Muscle of leg (tissue), 16 donors: ENCODE measurements around the gene RYR1. TPM values are rescaled to one million over a fixed set of nuclear protein-coding genes. Genes with fewer than 3 reads are reported as not detected.

Experiments
- DNase-seq: peaks from one replicate; pipeline ENCODE4 v3.0.0; 2013
- H3K27ac ChIP-seq: one replicate; pipeline ENCODE4 v1.5.1; 2013; ENCODE audit warnings: mild to moderate bottlenecking, low read length, control low read depth
- H3K27me3 ChIP-seq: one replicate; pipeline ENCODE4 v1.6.1; 2013; ENCODE audit warnings: low read length; ENCODE audit not compliant: control insufficient read depth, insufficient read depth
- H3K36me3 ChIP-seq: one replicate; pipeline ENCODE4 v1.6.1; 2013; ENCODE audit warnings: low read length; ENCODE audit not compliant: control insufficient read depth, insufficient read depth
- H3K4me1 ChIP-seq: one replicate; pipeline ENCODE4 v1.6.1; 2013; ENCODE audit warnings: low read length; ENCODE audit not compliant: control insufficient read depth, insufficient read depth
- H3K4me3 ChIP-seq: one replicate; pipeline ENCODE4 v1.5.1; 2013; ENCODE audit warnings: low read length, control low read depth
- H3K9me3 ChIP-seq: replicated peaks from 2 replicates; pipeline ENCODE4 v1.6.1; 2013; ENCODE audit warnings: low read depth, low read length; ENCODE audit not compliant: control insufficient read depth
- WGBS: methylation state at CpG from one replicate; pipeline ENCODE4 v1.1.5; 2013; ENCODE audit warnings: missing lambda C conversion rate; ENCODE audit not compliant: insufficient coverage; 5-methylcytosine and 5-hydroxymethylcytosine counted together
- long read RNA-seq, 11 donors: transcript quantifications; one replicate each; lab custom pipeline, GENCODE V29; 2026
- polyA plus RNA-seq, 8 donors: library from polyadenylated mRNA; unstranded; fragments of 120-200 nt; gene quantifications; one replicate each; pipeline versions ENCODE4 v1.2.1 to v1.2.3, GENCODE V29; 2013; ENCODE audit warnings: inconsistent platforms in 1 of 8, low replicate concordance in 1 of 8; ENCODE audit not compliant: insufficient read length in 8 of 8, insufficient read depth in 1 of 8
- total RNA-seq: library from RNA; stranded (reverse); fragments of 120-200 nt; gene quantifications from one replicate; pipeline ENCODE4 v1.2.4, GENCODE V29; 2013

RYR1 gene
- total RNA-seq (145 TPM), polyA plus RNA-seq (100 to 1,000 TPM; 279 to 817 (median 513) TPM)
- long read RNA-seq, donor 1, partial matches to known transcripts: 59 of 59 reads
- long read RNA-seq, donor 1, other reads (novel, unspliced or antisense): 0 of 59 reads
- long read RNA-seq, donor 2, partial matches to known transcripts: 11 of 11 reads
- long read RNA-seq, donor 2, other reads (novel, unspliced or antisense): 0 of 11 reads
- long read RNA-seq, donor 3, partial matches to known transcripts: 349 of 349 reads
- long read RNA-seq, donor 3, other reads (novel, unspliced or antisense): 0 of 349 reads
- long read RNA-seq, donor 4, partial matches to known transcripts: 14 of 14 reads
- long read RNA-seq, donor 4, other reads (novel, unspliced or antisense): 0 of 14 reads
- long read RNA-seq, donor 5, partial matches to known transcripts: 116 of 116 reads
- long read RNA-seq, donor 5, other reads (novel, unspliced or antisense): 0 of 116 reads
- long read RNA-seq, donor 6, partial matches to known transcripts: 153 of 156 reads
- long read RNA-seq, donor 6, other reads (novel, unspliced or antisense): 0 of 156 reads
- long read RNA-seq, donor 7, partial matches to known transcripts: 56 of 57 reads
- long read RNA-seq, donor 7, other reads (novel, unspliced or antisense): 0 of 57 reads
- long read RNA-seq, donor 8, partial matches to known transcripts: 44 of 44 reads
- long read RNA-seq, donor 8, other reads (novel, unspliced or antisense): 0 of 44 reads
- long read RNA-seq, donor 9, partial matches to known transcripts: 144 of 144 reads
- long read RNA-seq, donor 9, other reads (novel, unspliced or antisense): 0 of 144 reads
- long read RNA-seq, donor 10, partial matches to known transcripts: 104 of 105 reads
- long read RNA-seq, donor 10, other reads (novel, unspliced or antisense): 0 of 105 reads
- long read RNA-seq, donor 11, partial matches to known transcripts: 115 of 115 reads
- long read RNA-seq, donor 11, other reads (novel, unspliced or antisense): 0 of 115 reads

- peak within 1 kb of the TSS; percentile 96 for H3K27ac ChIP-seq
- H3K27me3 ChIP-seq: peaks cover 5% of the 10 kb centered on the region
- H3K9me3 ChIP-seq: no peaks in the 10 kb centered on the region
- peaks cover 26% of the 10 kb centered on the region for H3K4me1 ChIP-seq
- H3K36me3 ChIP-seq: peaks cover 11% of the 10 kb centered on the region
- DNase-seq: peak; percentile 85
- H3K4me3 ChIP-seq: peak within 1 kb of the TSS; percentile 74
- 0% methylated on average over 8 of the region's 20 CpGs for WGBS
Measured at GRCh38 chr19:38433268-38433733, at the start of gene RYR1. Gene RYR1 (plus strand): TSS chr19:38433691. CDS start chr19:38433830, 139 bp downstream.

GRCh38 chr19:38383743-38384142 lies 49.7 kb upstream of the RYR1 start:
- no CpG with 5 or more reads among the region's 2 CpGs for WGBS
- peaks cover 62% of the 10 kb centered on the region for H3K36me3 ChIP-seq
- peaks cover 27% of the 10 kb centered on the region for H3K4me1 ChIP-seq

GRCh38 chr19:38384209-38385027 lies 49.1 kb upstream of the RYR1 start:
- 78% methylated on average over 8 of the region's 10 CpGs for WGBS
- Histone ChIP-seq H3K36me3 (peaks cover 55% of the 10 kb centered on the region), H3K4me3 (no peak overlapping the region), H3K27ac (no peak overlapping the region), H3K4me1 (peaks cover 32% of the 10 kb centered on the region), H3K9me3 (no peaks in the 10 kb centered on the region), H3K27me3 (peaks cover 65% of the 10 kb centered on the region)
- no peak for DNase-seq

More at GRCh38 chr19:38383743-38384142, 49.7 kb upstream of the RYR1 start:
- H3K9me3 ChIP-seq: no peaks in the 10 kb centered on the region
- peaks cover 58% of the 10 kb centered on the region for H3K27me3 ChIP-seq
- no peak overlapping the region for H3K27ac ChIP-seq
- DNase-seq: no peak
- no peak overlapping the region for H3K4me3 ChIP-seq

- no peak overlapping the region for H3K27ac ChIP-seq
- H3K4me3 ChIP-seq: no peak overlapping the region
- WGBS: 57% methylated on average over 34 of the region's 40 CpGs
- no peak for DNase-seq
- peaks cover 32% of the 10 kb centered on the region for H3K4me1 ChIP-seq
- no peaks in the 10 kb centered on the region for H3K9me3 ChIP-seq
- peaks cover 50% of the 10 kb centered on the region for H3K36me3 ChIP-seq
- H3K27me3 ChIP-seq: peaks cover 73% of the 10 kb centered on the region
Measured at GRCh38 chr19:38385057-38385803, 48.3 kb upstream of the RYR1 start.

GRCh38 chr19:38385804-38386257 lies 47.7 kb upstream of the RYR1 start:
- WGBS: 22% methylated on average over 35 of the region's 40 CpGs
- Histone ChIP-seq H3K27me3 (peaks cover 79% of the 10 kb centered on the region), H3K4me1 (peaks cover 32% of the 10 kb centered on the region), H3K9me3 (no peaks in the 10 kb centered on the region), H3K27ac (no peak overlapping the region), H3K4me3 (no peak overlapping the region), H3K36me3 (peaks cover 43% of the 10 kb centered on the region)
- DNase-seq: no peak

- H3K4me3 ChIP-seq: no peak overlapping the region
Measured at GRCh38 chr19:38386300-38386970, 47.1 kb upstream of the RYR1 start.

GRCh38 chr19:38386971-38387549 lies 46.4 kb upstream of the RYR1 start:
- WGBS: 3% methylated on average over 36 of the region's 36 CpGs
- H3K36me3 ChIP-seq: peaks cover 31% of the 10 kb centered on the region
- H3K9me3 ChIP-seq: no peaks in the 10 kb centered on the region
- DNase-seq: peak; percentile 43
- no peak overlapping the region for H3K4me3 ChIP-seq
- no peak overlapping the region for H3K27ac ChIP-seq
- peaks cover 88% of the 10 kb centered on the region for H3K27me3 ChIP-seq
- H3K4me1 ChIP-seq: peaks cover 32% of the 10 kb centered on the region

More at GRCh38 chr19:38386300-38386970, 47.1 kb upstream of the RYR1 start:
- Histone ChIP-seq H3K27me3 (peaks cover 82% of the 10 kb centered on the region), H3K4me1 (peaks cover 32% of the 10 kb centered on the region), H3K36me3 (peaks cover 37% of the 10 kb centered on the region), H3K9me3 (no peaks in the 10 kb centered on the region), H3K27ac (no peak overlapping the region)
- 16% methylated on average over 60 of the region's 61 CpGs for WGBS
- DNase-seq: no peak

GRCh38 chr19:38387550-38388348 lies 45.7 kb upstream of the RYR1 start, which contains the start of gene GGN:
Gene GGN (minus strand): TSS chr19:38388034. CDS start chr19:38387261, 773 bp downstream.
- Histone ChIP-seq H3K36me3 (peaks cover 26% of the 10 kb centered on the region), H3K27me3 (peaks cover 89% of the 10 kb centered on the region), H3K27ac (no peak within 1 kb of the TSS), H3K4me1 (peaks cover 32% of the 10 kb centered on the region), H3K4me3 (peak within 1 kb of the TSS; percentile 35), H3K9me3 (no peaks in the 10 kb centered on the region)
- DNase-seq: peak; percentile 68
- under 1% methylated on average over 49 of the region's 51 CpGs for WGBS
